K562 (cell line): Measurements from ENCODE around the gene RNF13.

Experiments
- ATF7 ChIP-seq: fragments of 450-650 bp; IDR thresholded peaks from 2 replicates; pipeline ENCODE4 v1.7.1; 2014; ENCODE audit warnings: mild to moderate bottlenecking, moderate library complexity
- SIN3A ChIP-seq, 2 experiments: fragments of 150-350 bp in 1 of 2; IDR thresholded peaks; 2 replicates each; pipeline ENCODE4 v1.6.1; 2011 to 2016; ENCODE audit warnings: borderline replicate concordance in 2 of 2, low read depth in 2 of 2, low read length in 2 of 2, mild to moderate bottlenecking in 2 of 2, moderate library complexity in 2 of 2; ENCODE audit not compliant: control insufficient read depth in 1 of 2
- ZNF124 ChIP-seq: sonication (generic); formaldehyde crosslinking; IDR thresholded peaks from 2 replicates; pipeline ENCODE4 v1.8.1; 2022; ENCODE audit warnings: missing genetic modification reagents

GRCh38 chr3:149830902-149831301 is 17.9 kb downstream of the RNF13 start:
- no peak for TF ChIP-seq SIN3A (IDR thresholded peaks at IDR 0.05; ENCODE audit: borderline replicate concordance in 2 of 2, control insufficient read depth in 1 of 2, low read depth in 2 of 2, low read length in 2 of 2)
- TF ChIP-seq ZNF124 (CRISPR knock-in tag), result no peak
- no peak for TF ChIP-seq ATF7
